ENCODE data around the gene JMJD6. TPM values are rescaled to one million over a fixed set of nuclear protein-coding genes. Genes with fewer than 3 reads are reported as not detected.

The JMJD6 gene
- total RNA-seq, 2 donors from 2014 or later = 32.4 to 36.1 TPM

DNA sequence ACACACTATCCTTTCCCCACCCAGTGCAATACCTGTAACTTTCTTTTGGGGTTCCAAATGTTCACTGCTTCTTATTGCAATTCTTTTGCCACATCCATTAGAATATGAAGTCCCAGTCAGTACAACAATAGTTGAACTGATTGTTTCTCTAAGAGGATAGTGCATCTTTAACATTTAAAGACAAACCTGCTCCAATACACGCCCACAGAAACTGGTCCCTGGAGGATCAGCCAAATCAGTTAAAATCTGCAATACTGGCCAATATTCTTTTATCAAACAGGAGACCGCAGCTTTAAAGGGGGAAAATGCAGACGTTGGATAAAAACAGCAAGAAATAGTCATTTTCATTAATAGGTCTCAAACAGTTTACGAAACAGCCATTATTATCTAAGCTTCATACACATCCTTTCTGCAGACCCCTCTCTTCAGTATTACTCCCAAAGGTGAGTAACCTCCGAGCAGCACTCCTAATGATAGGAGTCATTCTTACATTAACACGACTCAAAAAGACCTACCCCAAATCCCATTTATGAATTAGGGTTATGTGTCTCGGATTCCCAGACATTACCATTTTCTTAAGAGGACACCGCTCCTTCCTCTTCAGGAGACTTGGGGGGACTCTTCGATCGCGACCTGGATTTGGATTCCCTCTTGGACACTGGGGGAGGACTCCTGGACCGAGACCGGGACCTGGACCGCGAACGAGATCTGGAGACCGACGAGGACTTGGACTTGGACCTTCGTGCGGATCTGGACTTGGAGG is 9.4 kb upstream of the JMJD6 start:
- Histone ChIP-seq H3K36me3 (peaks cover 20% of the 10 kb centered on the region), H3K4me1 (ENCODE audit: control insufficient read depth in 1 of 2, low read depth in 2 of 2) (peaks cover 46 to 75% of the 10 kb centered on the region in 2 donors)
- TF ChIP-seq CTCF (IDR thresholded peaks at IDR 0.05) = no peak

GRCh38 chr17:76735006-76735405 is 8.6 kb upstream of the JMJD6 start:
- DNase-seq (ENCODE audit: low spot score) (no peak), ATAC-seq (ENCODE audit: insufficient number of reproducible peaks, low FRiP score, low read depth) (no peak)
- Histone ChIP-seq H3K27me3 (replicated peaks; ENCODE audit: insufficient read depth) (no peaks in the 10 kb centered on the region), H3K27ac (peak overlapping the region; percentile 15 to 98), H3K4me3 (peak overlapping the region; percentile 89), H3K9me3 (no peaks in the 10 kb centered on the region), H3K36me3 (peaks cover 20% of the 10 kb centered on the region), H3K4me1 (ENCODE audit: control insufficient read depth in 1 of 2, low read depth in 2 of 2) (peaks cover 39 to 71% of the 10 kb centered on the region in 2 donors)
- TF ChIP-seq CTCF (IDR thresholded peaks at IDR 0.05) = no peak

More for the DNA sequence above, 9.4 kb upstream of the JMJD6 start:
- Histone ChIP-seq H3K27ac (peak overlapping the region; percentile 98 to 99), H3K27me3 (replicated peaks; ENCODE audit: insufficient read depth) (no peaks in the 10 kb centered on the region), H3K9me3 (no peaks in the 10 kb centered on the region), H3K4me3 (peak overlapping the region; percentile 89)
- DNase-seq (ENCODE audit: low spot score) (no peak), ATAC-seq (ENCODE audit: insufficient number of reproducible peaks, low FRiP score, low read depth) (no peak)

GRCh38 chr17:76734080-76734840 is 7.9 kb upstream of the JMJD6 start:
- H3K4me1 ChIP-seq (ENCODE audit: control insufficient read depth in 1 of 2, low read depth in 2 of 2) = peaks cover 36 to 68% of the 10 kb centered on the region in 2 donors
- H3K36me3 ChIP-seq = peaks cover 20% of the 10 kb centered on the region
- DNase-seq (ENCODE audit: low spot score) (no peak), ATAC-seq (ENCODE audit: insufficient number of reproducible peaks, low FRiP score, low read depth) (no peak)
- no peaks in the 10 kb centered on the region for H3K9me3 ChIP-seq
- peak overlapping the region; percentile 89 for H3K4me3 ChIP-seq
- no peaks in the 10 kb centered on the region for H3K27me3 ChIP-seq (replicated peaks; ENCODE audit: insufficient read depth)
- TF ChIP-seq CTCF (IDR thresholded peaks at IDR 0.05) = no peak
- peak overlapping the region in 1 of 2 donors; percentile 98 for H3K27ac ChIP-seq

- Histone ChIP-seq H3K9me3 (no peaks in the 10 kb centered on the region), H3K27me3 (replicated peaks; ENCODE audit: insufficient read depth) (no peaks in the 10 kb centered on the region), H3K36me3 (peaks cover 20% of the 10 kb centered on the region), H3K4me3 (no peak overlapping the region), H3K4me1 (ENCODE audit: control insufficient read depth in 1 of 2, low read depth in 2 of 2) (peaks cover 31 to 68% of the 10 kb centered on the region in 2 donors), H3K27ac (no peak overlapping the region)
- DNase-seq (ENCODE audit: low spot score) (no peak), ATAC-seq (ENCODE audit: insufficient number of reproducible peaks, low FRiP score, low read depth) (no peak)
- TF ChIP-seq CTCF (IDR thresholded peaks at IDR 0.05) = no peak
Observed at GRCh38 chr17:76733618-76733957, 7.2 kb upstream of the JMJD6 start.

Data from thoracic aorta (tissue), 2 donors.